Measurements from ENCODE around the gene ROMO1.

- TF ChIP-seq RAD21 (conservative IDR thresholded peaks at IDR 0.05 in 1 of 2, IDR thresholded peaks at IDR 0.05 in 1 of 2) = no peak
- no peak for TF ChIP-seq POLR2A (IDR thresholded peaks at IDR 0.05; ENCODE audit: low read length)
- no peak for TF ChIP-seq HEYL (CRISPR knock-in tag; IDR thresholded peaks at IDR 0.05)
- no peak for TF ChIP-seq RNF2 (IDR thresholded peaks at IDR 0.05; ENCODE audit: borderline replicate concordance, low read depth)
- no peak for TF ChIP-seq TP53 (CRISPR knock-in tag; IDR thresholded peaks at IDR 0.05)
- TF ChIP-seq CTCF (IDR thresholded peaks at IDR 0.05) = no peak
- TF ChIP-seq, protein P1, sequence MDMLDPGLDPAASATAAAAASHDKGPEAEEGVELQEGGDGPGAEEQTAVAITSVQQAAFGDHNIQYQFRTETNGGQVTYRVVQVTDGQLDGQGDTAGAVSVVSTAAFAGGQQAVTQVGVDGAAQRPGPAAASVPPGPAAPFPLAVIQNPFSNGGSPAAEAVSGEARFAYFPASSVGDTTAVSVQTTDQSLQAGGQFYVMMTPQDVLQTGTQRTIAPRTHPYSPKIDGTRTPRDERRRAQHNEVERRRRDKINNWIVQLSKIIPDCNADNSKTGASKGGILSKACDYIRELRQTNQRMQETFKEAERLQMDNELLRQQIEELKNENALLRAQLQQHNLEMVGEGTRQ (IDR thresholded peaks at IDR 0.05) = no peak
- TF ChIP-seq, protein P2, sequence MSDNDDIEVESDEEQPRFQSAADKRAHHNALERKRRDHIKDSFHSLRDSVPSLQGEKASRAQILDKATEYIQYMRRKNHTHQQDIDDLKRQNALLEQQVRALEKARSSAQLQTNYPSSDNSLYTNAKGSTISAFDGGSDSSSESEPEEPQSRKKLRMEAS (IDR thresholded peaks at IDR 0.05) = no peak
- TF ChIP-seq ZSCAN20 (CRISPR knock-in tag; IDR thresholded peaks at IDR 0.05) = no peak
- no peak for TF ChIP-seq JUN (IDR thresholded peaks at IDR 0.05)
- TF ChIP-seq, protein P3, sequence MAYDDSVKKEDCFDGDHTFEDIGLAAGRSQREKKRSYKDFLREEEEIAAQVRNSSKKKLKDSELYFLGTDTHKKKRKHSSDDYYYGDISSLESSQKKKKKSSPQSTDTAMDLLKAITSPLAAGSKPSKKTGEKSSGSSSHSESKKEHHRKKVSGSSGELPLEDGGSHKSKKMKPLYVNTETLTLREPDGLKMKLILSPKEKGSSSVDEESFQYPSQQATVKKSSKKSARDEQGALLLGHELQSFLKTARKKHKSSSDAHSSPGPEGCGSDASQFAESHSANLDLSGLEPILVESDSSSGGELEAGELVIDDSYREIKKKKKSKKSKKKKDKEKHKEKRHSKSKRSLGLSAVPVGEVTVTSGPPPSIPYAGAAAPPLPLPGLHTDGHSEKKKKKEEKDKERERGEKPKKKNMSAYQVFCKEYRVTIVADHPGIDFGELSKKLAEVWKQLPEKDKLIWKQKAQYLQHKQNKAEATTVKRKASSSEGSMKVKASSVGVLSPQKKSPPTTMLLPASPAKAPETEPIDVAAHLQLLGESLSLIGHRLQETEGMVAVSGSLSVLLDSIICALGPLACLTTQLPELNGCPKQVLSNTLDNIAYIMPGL (CRISPR knock-in tag; IDR thresholded peaks at IDR 0.05; ENCODE audit: borderline replicate concordance) = no peak
Observed at GRCh38 chr20:35674921-35675320, 24.3 kb upstream of the ROMO1 start.

All from A549 (cell line).